Activated CD8-positive, alpha-beta T cell treated with anti-CD3 and anti-CD28 coated beads, Interleukin-2, amount 10 ng/mL, durations not matched to agents 7 days and 5 days (primary cell): ENCODE data around the gene GDPGP1. TPM values are rescaled to one million over a fixed set of nuclear protein-coding genes. Genes with fewer than 3 reads are reported as not detected.
A peak's percentile ranks its signal among the peaks of the same experiment; 100 is the strongest.

Source experiments
- ATAC-seq: fragments of 150-1000 bp; cut with Tn5 transposase; one replicate; pipeline ENCODE4 v1.10.0; 2021; ENCODE audit warnings: moderate library complexity
- CTCF ChIA-PET: fragments of 350-600 bp; sonication (Branson Sonifier 250); formaldehyde crosslinking; loops from one replicate; lab custom pipeline; 2021; ENCODE audit warnings: antibody characterized with exemption; lab: Charles Lee
- POLR2A ChIA-PET: fragments of 350-600 bp; sonication (Branson Sonifier 250); formaldehyde crosslinking; loops from one replicate; lab custom pipeline; 2021; ENCODE audit warnings: antibody characterized with exemption; lab: Charles Lee
- DNase-seq: peaks from one replicate; pipeline ENCODE4 v3.0.0-alpha.2; 2020
- H3K27ac Mint-ChIP-seq: one replicate; pipeline ENCODE4 v1.8.0; 2021; ENCODE audit warnings: mild to moderate bottlenecking, mixed read lengths
- H3K27me3 Mint-ChIP-seq: one replicate; pipeline ENCODE4 v1.8.0; 2021; ENCODE audit warnings: low read depth, mixed read lengths
- H3K36me3 Mint-ChIP-seq: one replicate; pipeline ENCODE4 v1.8.0; 2021; ENCODE audit warnings: low read depth, mixed read lengths
- H3K4me1 Mint-ChIP-seq: one replicate; pipeline ENCODE4 v1.8.0; 2021; ENCODE audit warnings: low read depth, mixed read lengths
- H3K4me3 Mint-ChIP-seq: one replicate; pipeline ENCODE4 v1.8.0; 2021; ENCODE audit warnings: mild to moderate bottlenecking, mixed read lengths
- H3K9me3 Mint-ChIP-seq: one replicate; pipeline ENCODE4 v1.8.0; 2022; ENCODE audit warnings: mixed read lengths; ENCODE audit not compliant: insufficient read depth
- total RNA-seq, 2 experiments: library from RNA; stranded (reverse); gene quantifications; one replicate each; pipeline ENCODE4 v1.2.3, GENCODE V29; 2021

The GDPGP1 gene
- total RNA-seq, 2 experiments from 2014 or later: 10.0 to 12.1 TPM

GRCh38 chr15:90205886-90206285, 28.1 kb upstream of the GDPGP1 start:
- POLR2A ChIA-PET: no interaction called here
- no peak overlapping the region for H3K4me3 Mint-ChIP-seq
- H3K4me1 Mint-ChIP-seq: peaks cover 21% of the 10 kb centered on the region
- peaks cover 2% of the 10 kb centered on the region for H3K36me3 Mint-ChIP-seq
- H3K27me3 Mint-ChIP-seq: peaks cover 4% of the 10 kb centered on the region
- no peak for ATAC-seq
- no peak for DNase-seq
- CTCF ChIA-PET: interaction anchor here (0.7 to 2.3 kb wide), 2 partner anchors 43 to 87 kb away, joined by 3 to 6 read pairs; no protein-coding TSS in a partner anchor
- H3K27ac Mint-ChIP-seq: no peak overlapping the region
- no peaks in the 10 kb centered on the region for H3K9me3 Mint-ChIP-seq

- POLR2A ChIA-PET: no interaction called here
- Mint-ChIP-seq H3K36me3 (peaks cover 2% of the 10 kb centered on the region), H3K27me3 (peaks cover 4% of the 10 kb centered on the region), H3K9me3 (no peaks in the 10 kb centered on the region), H3K4me3 (no peak overlapping the region), H3K27ac (no peak overlapping the region), H3K4me1 (peaks cover 19% of the 10 kb centered on the region)
- no peak for ATAC-seq
- CTCF ChIA-PET: no interaction called here
- DNase-seq: no peak
Observed at GRCh38 chr15:90207252-90207651, 26.8 kb upstream of the GDPGP1 start.

GRCh38 chr15:90208356-90208755, 25.7 kb upstream of the GDPGP1 start:
- ChIA-PET CTCF (interaction anchor here (1.1 kb wide), 1 partner anchor 9 kb away, joined by 3 read pairs; no protein-coding TSS in a partner anchor), POLR2A (no interaction called here)
- ATAC-seq (no peak), DNase-seq (no peak)
- H3K4me1 Mint-ChIP-seq: peaks cover 14% of the 10 kb centered on the region
- no peaks in the 10 kb centered on the region for H3K27me3 Mint-ChIP-seq
- no peak overlapping the region for H3K27ac Mint-ChIP-seq
- H3K36me3 Mint-ChIP-seq: no peaks in the 10 kb centered on the region
- no peaks in the 10 kb centered on the region for H3K9me3 Mint-ChIP-seq
- no peak overlapping the region for H3K4me3 Mint-ChIP-seq

GRCh38 chr15:90209591-90209990, 24.4 kb upstream of the GDPGP1 start:
- POLR2A ChIA-PET: no interaction called here
- peaks cover 14% of the 10 kb centered on the region for H3K4me1 Mint-ChIP-seq
- H3K9me3 Mint-ChIP-seq: no peaks in the 10 kb centered on the region
- H3K27ac Mint-ChIP-seq: no peak overlapping the region
- no peaks in the 10 kb centered on the region for H3K36me3 Mint-ChIP-seq
- H3K27me3 Mint-ChIP-seq: no peaks in the 10 kb centered on the region
- no peak for ATAC-seq
- DNase-seq: no peak
- CTCF ChIA-PET: no interaction called here
- H3K4me3 Mint-ChIP-seq: no peak overlapping the region

GRCh38 chr15:90210593-90210992, 23.4 kb upstream of the GDPGP1 start:
- ChIA-PET POLR2A (no interaction called here), CTCF (no interaction called here)
- ATAC-seq: no peak
- no peak for DNase-seq
- Mint-ChIP-seq H3K36me3 (no peaks in the 10 kb centered on the region), H3K27ac (peak overlapping the region; percentile 74), H3K4me3 (no peak overlapping the region), H3K4me1 (peaks cover 14% of the 10 kb centered on the region), H3K27me3 (no peaks in the 10 kb centered on the region), H3K9me3 (no peaks in the 10 kb centered on the region)

- no peak overlapping the region for H3K27ac Mint-ChIP-seq
- no peak for DNase-seq
- POLR2A ChIA-PET: no interaction called here
Observed at GRCh38 chr15:90211009-90211408, 23.0 kb upstream of the GDPGP1 start.

GRCh38 chr15:90211440-90212143, 22.4 kb upstream of the GDPGP1 start:
- POLR2A ChIA-PET: no interaction called here

More at GRCh38 chr15:90211009-90211408, 23.0 kb upstream of the GDPGP1 start:
- no peak for ATAC-seq
- Mint-ChIP-seq H3K4me3 (no peak overlapping the region), H3K36me3 (no peaks in the 10 kb centered on the region), H3K9me3 (no peaks in the 10 kb centered on the region), H3K4me1 (peaks cover 14% of the 10 kb centered on the region), H3K27me3 (no peaks in the 10 kb centered on the region)
- CTCF ChIA-PET: interaction anchor here (1.5 kb wide), 1 partner anchor 10 kb away, joined by 3 read pairs; no protein-coding TSS in a partner anchor

GRCh38 chr15:90212221-90213098, 21.5 kb upstream of the GDPGP1 start:
- Mint-ChIP-seq H3K4me1 (peaks cover 22% of the 10 kb centered on the region), H3K27me3 (no peaks in the 10 kb centered on the region), H3K9me3 (no peaks in the 10 kb centered on the region), H3K27ac (no peak overlapping the region), H3K4me3 (no peak overlapping the region), H3K36me3 (no peaks in the 10 kb centered on the region)
- CTCF ChIA-PET: interaction anchor here (1.5 to 2.8 kb wide), 2 partner anchors 9 to 11 kb away, joined by 3 to 8 read pairs; partner anchors contain the start of gene SEMA4B
- POLR2A ChIA-PET: no interaction called here
- no peak for ATAC-seq
- no peak for DNase-seq

More at GRCh38 chr15:90211440-90212143, 22.4 kb upstream of the GDPGP1 start:
- CTCF ChIA-PET: interaction anchor here (1.5 kb wide), 1 partner anchor 10 kb away, joined by 3 read pairs; no protein-coding TSS in a partner anchor
- DNase-seq: no peak
- no peaks in the 10 kb centered on the region for H3K9me3 Mint-ChIP-seq
- peaks cover 16% of the 10 kb centered on the region for H3K4me1 Mint-ChIP-seq
- H3K27me3 Mint-ChIP-seq: no peaks in the 10 kb centered on the region
- H3K27ac Mint-ChIP-seq: no peak overlapping the region
- ATAC-seq: no peak
- H3K36me3 Mint-ChIP-seq: no peaks in the 10 kb centered on the region
- H3K4me3 Mint-ChIP-seq: no peak overlapping the region

- CTCF ChIA-PET: interaction anchor here (0.9 to 2.8 kb wide), 2 partner anchors 8 to 12 kb away, joined by 3 to 8 read pairs; partner anchors contain the start of gene SEMA4B
- H3K4me1 Mint-ChIP-seq: peaks cover 25% of the 10 kb centered on the region
- H3K27ac Mint-ChIP-seq: no peak overlapping the region
- no peaks in the 10 kb centered on the region for H3K27me3 Mint-ChIP-seq
- DNase-seq (no peak), ATAC-seq (no peak)
- POLR2A ChIA-PET: no interaction called here
- H3K36me3 Mint-ChIP-seq: no peaks in the 10 kb centered on the region
- no peaks in the 10 kb centered on the region for H3K9me3 Mint-ChIP-seq
- H3K4me3 Mint-ChIP-seq: no peak overlapping the region
Observed at GRCh38 chr15:90213122-90213817, 20.7 kb upstream of the GDPGP1 start.

GRCh38 chr15:90213818-90214204, 20.2 kb upstream of the GDPGP1 start:
- no peak for ATAC-seq
- ChIA-PET CTCF (interaction anchor here (0.9 to 2.8 kb wide), 6 partner anchors 9 to 70 kb away, joined by 3 to 8 read pairs (median 4); partner anchors contain the start of genes CIB1, GDPGP1 and SEMA4B), POLR2A (no interaction called here)
- Mint-ChIP-seq H3K36me3 (no peaks in the 10 kb centered on the region), H3K27me3 (no peaks in the 10 kb centered on the region), H3K4me3 (no peak overlapping the region), H3K27ac (no peak overlapping the region), H3K4me1 (peaks cover 27% of the 10 kb centered on the region), H3K9me3 (no peaks in the 10 kb centered on the region)
- DNase-seq: no peak

- no peaks in the 10 kb centered on the region for H3K27me3 Mint-ChIP-seq
- H3K9me3 Mint-ChIP-seq: no peaks in the 10 kb centered on the region
- ATAC-seq (no peak), DNase-seq (no peak)
- no peak overlapping the region for H3K27ac Mint-ChIP-seq
- CTCF ChIA-PET: interaction anchor here (1.1 to 2.8 kb wide), 6 partner anchors 12 to 268 kb away, joined by 3 to 8 read pairs (median 4); partner anchors contain the start of genes CIB1, GDPGP1 and SEMA4B
- no peak overlapping the region for H3K4me3 Mint-ChIP-seq
- no peaks in the 10 kb centered on the region for H3K36me3 Mint-ChIP-seq
- POLR2A ChIA-PET: no interaction called here
- H3K4me1 Mint-ChIP-seq: peaks cover 33% of the 10 kb centered on the region
Observed at GRCh38 chr15:90214553-90215196, 19.3 kb upstream of the GDPGP1 start.
